DOHH2 (cell line): ENCODE data around the gene WNT7A.

Experiments
- EZH2phosphoT487 ChIP-seq: fragments of 200-600 bp; sonication (generic); IDR thresholded peaks from 2 replicates; pipeline ENCODE4 v1.6.1; 2017; ENCODE audit warnings: borderline replicate concordance, mild to moderate bottlenecking, antibody characterized with exemption, low read length, moderate library complexity, mixed read lengths
- TF ChIP-seq, protein P1 (sequence below): fragments of 200-600 bp; sonication (generic); IDR thresholded peaks from one replicate; pipeline ENCODE4 v1.5.1; 2014; ENCODE audit warnings: antibody characterized with exemption, mild to moderate bottlenecking, low read depth, low read length; ENCODE audit not compliant: poor library complexity, severe bottlenecking

DNA sequence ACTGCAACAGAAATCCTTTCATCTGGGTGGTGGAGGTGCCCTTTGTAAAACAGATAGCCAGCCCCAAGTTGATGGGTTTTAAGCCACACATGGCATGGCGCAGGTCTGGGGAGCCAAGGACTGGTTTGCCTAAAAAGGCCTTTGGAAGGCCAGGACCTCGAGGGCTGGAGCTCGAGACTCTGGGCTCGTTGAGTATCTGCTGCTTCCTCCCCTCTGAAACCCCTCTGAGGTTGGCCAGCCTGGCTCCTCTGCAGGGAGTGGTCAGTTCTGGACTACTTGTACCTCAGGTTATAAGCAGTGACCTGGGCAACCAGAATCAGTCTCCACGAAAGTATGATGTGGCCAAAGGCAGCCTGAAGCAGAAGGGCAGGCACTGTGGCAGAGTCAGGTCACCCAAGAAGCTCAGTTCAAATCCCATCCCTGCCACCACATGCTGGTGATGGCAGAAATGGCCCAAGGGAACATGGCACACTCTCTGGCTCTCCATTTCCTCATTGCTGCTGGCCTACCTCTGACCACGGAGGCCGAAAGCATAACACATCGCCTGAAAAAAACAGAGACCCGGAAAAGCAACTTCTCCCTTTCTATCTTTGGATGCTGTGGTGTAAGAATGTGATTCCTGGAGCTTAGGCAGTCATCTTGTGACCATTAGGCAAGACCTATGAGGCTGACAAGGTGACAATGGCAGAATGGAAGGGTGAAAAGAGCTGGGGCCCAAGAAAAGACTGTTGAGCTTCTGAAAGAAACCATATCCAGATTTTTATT is 51.2 kb downstream of the WNT7A start:
- no peak for TF ChIP-seq EZH2phosphoT487
- TF ChIP-seq, protein P1, sequence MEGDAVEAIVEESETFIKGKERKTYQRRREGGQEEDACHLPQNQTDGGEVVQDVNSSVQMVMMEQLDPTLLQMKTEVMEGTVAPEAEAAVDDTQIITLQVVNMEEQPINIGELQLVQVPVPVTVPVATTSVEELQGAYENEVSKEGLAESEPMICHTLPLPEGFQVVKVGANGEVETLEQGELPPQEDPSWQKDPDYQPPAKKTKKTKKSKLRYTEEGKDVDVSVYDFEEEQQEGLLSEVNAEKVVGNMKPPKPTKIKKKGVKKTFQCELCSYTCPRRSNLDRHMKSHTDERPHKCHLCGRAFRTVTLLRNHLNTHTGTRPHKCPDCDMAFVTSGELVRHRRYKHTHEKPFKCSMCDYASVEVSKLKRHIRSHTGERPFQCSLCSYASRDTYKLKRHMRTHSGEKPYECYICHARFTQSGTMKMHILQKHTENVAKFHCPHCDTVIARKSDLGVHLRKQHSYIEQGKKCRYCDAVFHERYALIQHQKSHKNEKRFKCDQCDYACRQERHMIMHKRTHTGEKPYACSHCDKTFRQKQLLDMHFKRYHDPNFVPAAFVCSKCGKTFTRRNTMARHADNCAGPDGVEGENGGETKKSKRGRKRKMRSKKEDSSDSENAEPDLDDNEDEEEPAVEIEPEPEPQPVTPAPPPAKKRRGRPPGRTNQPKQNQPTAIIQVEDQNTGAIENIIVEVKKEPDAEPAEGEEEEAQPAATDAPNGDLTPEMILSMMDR, result no peak
